ENCODE data around the gene PARS2.

PARS2 gene

DNA sequence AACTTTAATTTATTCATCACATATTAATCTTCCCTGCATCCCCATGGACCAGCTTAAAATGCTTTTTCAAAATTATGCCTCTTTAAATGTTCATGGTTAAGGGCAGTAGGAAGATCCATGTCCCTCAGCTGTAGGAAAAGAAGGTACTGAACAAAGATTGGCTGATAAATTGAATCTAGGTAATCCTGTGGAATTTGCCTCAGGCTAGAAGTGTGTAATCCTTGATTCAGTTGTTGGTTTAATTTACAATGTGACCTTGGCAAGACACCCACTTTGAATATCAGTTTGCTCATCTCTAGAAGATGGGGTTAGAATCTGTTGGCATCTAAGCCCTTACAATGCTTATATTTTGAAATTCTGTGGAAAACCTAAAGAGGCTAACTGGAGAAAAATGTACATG, 42.6 kb downstream of the PARS2 start:
- no peak for DNase-seq

DNA sequence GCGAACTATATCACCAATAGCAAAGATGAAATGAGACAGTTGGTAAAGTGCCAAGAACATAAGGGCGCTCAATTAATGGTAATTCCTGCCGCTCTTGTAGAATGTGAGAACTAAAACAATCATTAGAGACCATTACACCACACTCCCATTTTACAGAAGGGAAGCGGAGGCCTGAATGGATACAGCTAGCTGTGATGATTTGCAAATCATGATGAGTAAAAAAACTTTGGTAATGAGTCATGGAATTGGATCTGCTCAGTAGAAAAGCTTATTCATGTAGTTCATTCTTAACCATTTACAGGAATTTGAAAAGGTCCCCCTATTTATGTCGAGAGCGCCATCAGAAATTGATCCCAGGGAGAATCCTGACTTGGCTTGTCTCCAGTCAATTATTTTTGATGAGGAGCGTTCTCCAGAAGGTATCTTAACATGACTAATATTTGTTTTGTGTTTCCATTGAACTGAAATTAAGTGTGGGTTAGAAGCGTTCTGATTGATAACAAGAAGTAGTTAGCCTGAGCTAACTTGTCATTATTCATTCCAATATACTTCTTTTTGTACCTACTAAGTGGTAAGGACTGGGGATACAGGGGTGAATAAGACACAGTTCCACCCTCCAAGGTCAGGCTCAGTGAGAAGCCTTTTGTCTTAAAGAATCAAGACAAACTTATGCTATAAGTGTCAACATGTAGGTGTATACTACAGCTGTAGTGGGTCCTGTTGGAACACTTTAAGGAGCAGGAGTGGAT, 47.9 kb downstream of the PARS2 start:
- DNase-seq = peak; percentile 70

DNA sequence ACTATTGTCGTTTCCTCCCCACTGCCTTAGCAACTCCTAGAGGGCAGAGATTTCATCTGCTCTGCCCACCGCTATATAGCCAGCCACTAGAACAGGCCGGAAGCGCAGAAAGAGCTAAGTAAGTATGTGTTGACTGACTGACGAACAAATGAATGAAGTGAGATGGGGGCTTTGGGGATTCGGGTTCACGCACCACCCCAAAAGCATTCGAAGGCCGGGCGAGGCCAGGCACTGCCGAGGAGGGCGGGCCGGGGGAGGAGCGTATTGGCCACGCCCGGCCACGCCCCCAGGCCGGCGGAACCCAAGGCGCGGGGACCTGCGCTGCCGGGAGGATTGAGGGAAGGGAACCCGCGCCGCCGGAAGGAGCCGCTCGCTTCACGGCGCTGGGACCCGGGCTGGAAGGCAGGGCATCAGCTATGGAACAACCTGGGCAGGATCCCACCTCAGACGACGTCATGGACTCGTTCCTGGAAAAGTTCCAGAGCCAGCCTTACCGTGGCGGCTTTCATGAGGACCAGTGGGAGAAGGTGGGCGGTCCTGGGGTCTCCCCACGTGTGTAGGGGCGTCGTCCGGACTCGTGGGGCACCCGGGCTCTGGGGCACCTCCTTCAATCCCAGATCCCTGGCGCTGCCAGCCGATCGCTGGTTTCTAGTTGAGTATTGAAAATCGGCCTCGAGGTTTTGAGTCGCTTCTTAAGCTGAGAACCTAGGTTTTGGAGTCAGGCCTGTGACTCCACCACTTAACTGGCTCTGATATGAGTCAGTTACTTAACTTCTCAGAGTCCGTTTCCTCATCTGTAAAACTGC, 48.6 kb downstream of the PARS2 start, which contains the start of gene TTC4:
Gene TTC4 (plus strand): TSS at position 369 of the 806 bp plus-strand sequence. CDS start 48 bp downstream, at position 417.
- DNase-seq = peak; percentile 90

DNA sequence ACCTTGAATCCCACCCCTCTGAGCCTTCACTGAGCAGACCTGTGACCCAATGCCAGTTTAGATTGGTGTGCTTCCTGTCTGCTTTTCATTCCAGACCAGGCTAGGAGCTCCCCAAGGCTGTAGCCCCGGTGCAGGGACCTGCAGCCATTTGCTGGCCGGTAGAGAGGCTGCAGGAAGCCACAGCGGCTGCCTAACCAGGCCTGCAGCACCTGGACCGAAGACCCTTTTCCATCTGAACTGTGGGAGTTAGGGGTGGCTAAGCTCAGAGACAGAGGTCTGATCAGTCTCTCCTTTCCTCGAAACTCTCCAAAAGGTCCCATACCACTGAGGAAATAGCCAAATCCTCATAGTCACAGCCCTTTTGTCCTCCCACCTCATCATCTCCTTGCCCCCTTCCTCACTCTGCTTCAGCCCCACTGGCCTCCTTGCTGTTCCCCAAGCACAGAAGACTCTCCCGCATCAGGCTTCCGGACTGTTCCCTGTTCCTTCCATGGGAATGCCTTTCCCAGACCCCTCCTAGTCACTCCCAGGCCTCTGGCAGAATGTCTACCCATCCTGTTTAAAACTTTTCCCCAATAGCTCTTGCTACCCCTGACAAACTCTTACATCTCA, 49.3 kb downstream of the PARS2 start:
- DNase-seq = no peak

DNA sequence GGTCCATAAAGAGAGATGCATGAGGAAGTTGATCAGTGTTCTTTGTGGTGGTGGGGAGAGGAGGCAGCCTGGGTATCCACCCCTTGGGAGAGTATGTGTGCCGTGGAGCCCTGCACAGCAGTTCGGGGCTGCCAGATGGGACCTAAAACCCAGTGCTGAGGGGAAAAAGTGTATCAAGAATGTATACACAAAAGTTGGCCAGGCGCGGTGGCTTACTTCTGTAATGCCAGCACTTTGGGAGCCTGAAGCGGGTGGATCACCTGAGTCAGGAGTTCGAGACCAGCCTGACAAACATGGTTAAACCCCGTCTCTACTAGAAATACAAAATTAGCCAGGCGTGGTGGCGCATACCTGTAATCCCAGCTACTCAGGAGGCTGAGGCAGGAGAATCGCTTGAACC, 52.8 kb downstream of the PARS2 start:
- DNase-seq = no peak

DNA sequence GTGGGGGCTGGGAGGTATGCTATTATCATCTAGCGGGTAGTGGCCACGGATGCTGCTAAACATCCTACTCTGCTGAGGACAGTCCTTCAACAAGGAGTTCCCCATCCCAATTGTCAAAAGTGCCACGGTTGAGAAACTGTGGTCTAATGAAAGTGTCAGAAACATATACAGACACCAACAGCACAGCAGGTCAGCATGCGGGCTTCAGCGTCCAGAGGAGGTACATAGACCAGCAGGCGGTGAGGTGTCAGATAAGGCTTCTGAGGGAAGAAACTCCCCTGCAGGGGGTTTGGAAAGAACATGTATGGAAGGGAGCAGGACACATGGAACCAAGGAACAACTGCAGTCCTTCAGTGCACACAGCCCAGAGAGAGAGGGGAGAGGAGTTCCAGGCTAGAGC, 53.5 kb downstream of the PARS2 start:
- no peak for DNase-seq

DNA sequence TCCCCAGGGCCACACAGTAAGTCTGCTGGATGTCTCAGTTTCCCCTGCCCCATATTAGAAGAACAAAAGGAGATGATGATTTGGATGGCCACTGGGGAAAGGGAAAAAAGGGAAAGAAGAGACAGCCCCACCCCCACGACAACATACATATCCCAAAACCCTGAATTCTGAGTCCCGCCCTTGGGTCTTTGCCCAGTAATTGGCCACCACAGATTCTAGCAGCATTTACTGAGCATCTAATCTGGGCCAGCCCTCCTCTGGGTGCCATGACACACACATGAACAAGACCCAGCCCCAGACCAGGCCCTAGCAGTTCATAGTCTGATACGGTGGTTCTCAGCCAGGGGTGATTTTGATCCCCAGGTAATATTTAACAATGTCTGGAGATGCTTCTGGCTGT, 53.9 kb downstream of the PARS2 start:
- no peak for DNase-seq

DNA sequence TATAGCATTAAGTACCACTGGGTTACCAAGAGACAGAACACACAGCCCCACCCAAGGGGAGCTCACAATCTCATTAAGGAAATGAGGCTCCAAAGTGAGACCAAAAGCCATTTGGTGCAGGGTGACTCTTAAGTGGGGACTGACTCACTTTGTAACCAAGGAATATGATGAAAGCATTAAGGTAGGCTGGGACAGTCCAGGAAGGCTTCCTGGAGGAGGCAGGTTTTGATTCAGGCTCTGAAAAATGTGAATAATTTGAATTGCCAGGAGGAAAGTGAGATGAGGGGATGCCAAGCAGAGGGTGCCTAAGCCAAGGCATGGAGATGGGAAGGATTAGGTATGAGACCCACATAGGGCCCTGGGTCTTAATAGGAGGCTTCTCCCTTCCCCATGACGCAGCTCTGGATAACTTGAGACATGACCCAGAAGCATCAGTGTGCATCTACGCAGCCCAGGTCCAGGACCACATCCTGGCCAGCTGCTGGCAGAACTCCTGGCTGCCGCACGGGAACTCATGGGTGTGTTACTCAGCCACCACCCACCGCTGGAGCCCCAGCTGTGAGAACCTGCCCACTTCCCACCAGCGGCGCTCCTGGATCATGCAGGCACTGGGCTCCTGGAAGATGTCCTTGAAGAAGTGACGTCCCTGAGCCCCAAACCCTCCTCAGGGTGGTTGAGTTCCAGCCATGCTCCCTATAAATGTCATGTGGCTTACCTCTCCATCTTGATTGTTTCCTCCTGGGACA, 54.6 kb downstream of the PARS2 start:
- DNase-seq = no peak

DNA sequence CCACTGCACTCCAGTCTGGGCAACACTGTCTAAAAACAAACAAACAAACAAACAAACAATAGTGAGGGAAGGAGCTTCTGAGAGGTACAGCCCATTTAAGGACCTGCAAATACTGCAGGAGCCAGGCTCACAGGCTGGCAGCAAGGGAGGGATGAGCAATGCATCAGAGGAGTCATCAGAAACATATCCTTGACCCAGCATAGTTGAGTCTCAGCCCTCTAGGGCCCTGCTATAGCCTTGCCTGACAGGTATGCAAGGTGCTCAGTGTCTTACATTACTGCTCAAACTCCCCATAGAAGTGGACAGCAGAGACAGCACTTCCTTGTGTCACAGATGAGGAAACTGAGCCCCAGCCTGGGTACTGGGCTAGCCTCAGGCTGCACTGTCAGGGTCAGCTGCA, 55.9 kb downstream of the PARS2 start:
- DNase-seq = no peak
